ENCODE data around the gene DAB1. TPM values are rescaled to one million over a fixed set of nuclear protein-coding genes. Genes with fewer than 3 reads are reported as not detected.

Gene DAB1
- total RNA-seq, 6 donors from 2014 or later: 0.15 to 0.20 TPM; not detected in 4

DNA sequence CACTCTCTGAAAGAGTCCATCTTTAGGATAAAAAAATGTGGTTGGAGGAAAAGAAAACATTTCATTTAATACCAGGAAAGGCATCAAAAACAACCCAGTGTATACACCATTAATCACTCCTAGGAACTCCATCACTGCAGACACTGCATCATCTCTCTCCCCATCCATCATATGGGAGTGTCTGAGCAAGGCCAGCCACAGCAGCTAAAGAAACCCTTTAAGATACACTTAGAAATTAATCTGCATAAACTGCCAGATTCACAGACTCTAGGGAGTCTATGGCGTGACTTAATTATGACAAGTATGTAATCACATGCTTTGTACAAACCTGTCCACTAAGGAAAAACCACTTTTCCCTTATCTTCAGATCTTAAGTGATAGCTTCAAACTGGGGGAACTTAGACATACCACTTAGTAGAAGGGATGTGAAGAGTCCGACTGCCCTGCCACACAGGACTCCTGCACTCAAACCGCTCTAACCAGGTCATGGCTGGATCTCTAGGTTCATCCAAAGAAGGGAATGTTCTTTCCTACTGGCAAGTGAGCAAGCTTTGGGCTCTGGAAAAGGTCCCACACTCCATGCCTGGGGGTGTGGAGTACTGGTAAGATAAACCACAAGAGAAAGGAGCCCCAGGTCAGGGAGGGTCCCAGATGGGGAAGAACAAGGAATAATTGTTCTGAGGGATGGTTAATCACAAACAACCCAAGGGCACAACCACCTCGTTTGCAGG, 397.1 kb downstream of the DAB1 start:
- ATAC-seq (ENCODE audit: low FRiP score in 2 of 2): no peak
- H3K36me3 ChIP-seq: no peaks in the 10 kb centered on the region
- DNase-seq: no peak

DNA sequence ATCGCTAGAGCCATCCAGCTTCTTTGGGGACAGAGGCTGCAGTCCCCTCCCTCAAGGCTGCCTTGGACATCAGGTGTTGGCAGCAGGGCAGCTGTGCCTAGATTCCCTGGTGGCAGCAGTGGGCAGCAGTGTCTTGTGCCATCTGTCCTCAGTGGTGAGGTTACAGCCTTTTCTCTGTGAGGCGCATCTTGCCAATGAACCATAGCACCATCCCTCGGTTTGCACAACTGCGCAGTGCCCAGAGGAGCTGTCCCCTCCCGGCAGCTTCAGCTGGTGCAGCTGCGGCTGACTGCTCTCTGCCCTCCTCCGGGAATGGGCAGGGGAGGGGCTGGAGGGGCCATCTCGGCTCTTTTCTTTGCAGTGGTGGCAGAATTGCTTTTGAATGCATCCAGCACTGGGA, 399.0 kb downstream of the DAB1 start:
- DNase-seq (peak in 1 of 2 donors; percentile 6), ATAC-seq (ENCODE audit: low FRiP score in 2 of 2) (no peak)
- TF ChIP-seq EP300 (IDR thresholded peaks at IDR 0.05) (no peak), POLR2A (IDR thresholded peaks at IDR 0.05) (no peak), POLR2AphosphoS5 (IDR thresholded peaks at IDR 0.05) (no peak)
- TF ChIP-seq, protein P1, sequence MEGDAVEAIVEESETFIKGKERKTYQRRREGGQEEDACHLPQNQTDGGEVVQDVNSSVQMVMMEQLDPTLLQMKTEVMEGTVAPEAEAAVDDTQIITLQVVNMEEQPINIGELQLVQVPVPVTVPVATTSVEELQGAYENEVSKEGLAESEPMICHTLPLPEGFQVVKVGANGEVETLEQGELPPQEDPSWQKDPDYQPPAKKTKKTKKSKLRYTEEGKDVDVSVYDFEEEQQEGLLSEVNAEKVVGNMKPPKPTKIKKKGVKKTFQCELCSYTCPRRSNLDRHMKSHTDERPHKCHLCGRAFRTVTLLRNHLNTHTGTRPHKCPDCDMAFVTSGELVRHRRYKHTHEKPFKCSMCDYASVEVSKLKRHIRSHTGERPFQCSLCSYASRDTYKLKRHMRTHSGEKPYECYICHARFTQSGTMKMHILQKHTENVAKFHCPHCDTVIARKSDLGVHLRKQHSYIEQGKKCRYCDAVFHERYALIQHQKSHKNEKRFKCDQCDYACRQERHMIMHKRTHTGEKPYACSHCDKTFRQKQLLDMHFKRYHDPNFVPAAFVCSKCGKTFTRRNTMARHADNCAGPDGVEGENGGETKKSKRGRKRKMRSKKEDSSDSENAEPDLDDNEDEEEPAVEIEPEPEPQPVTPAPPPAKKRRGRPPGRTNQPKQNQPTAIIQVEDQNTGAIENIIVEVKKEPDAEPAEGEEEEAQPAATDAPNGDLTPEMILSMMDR (IDR thresholded peaks at IDR 0.05): no peak
- H3K27me3 ChIP-seq: no peaks in the 10 kb centered on the region
- 61 to 74% methylated on average over 8 of the region's 8 CpGs for whole genome bisulfite sequencing, 2 donors
- no peak overlapping the region for H3K4me3 ChIP-seq
- H3K9me3 ChIP-seq: peaks cover 0 to 4% (median 0%) of the 10 kb centered on the region in 4 donors
- H3K36me3 ChIP-seq: no peaks in the 10 kb centered on the region
- H3K27ac ChIP-seq: no peak overlapping the region
- H3K4me1 ChIP-seq: no peaks in the 10 kb centered on the region

More for the DNA sequence above, 397.1 kb downstream of the DAB1 start:
- H3K4me3 ChIP-seq: no peak overlapping the region
- no peaks in the 10 kb centered on the region for H3K4me1 ChIP-seq
- TF ChIP-seq, protein P1 (IDR thresholded peaks at IDR 0.05): no peak
- no peak for TF ChIP-seq POLR2A (IDR thresholded peaks at IDR 0.05)
- no peak for TF ChIP-seq POLR2AphosphoS5 (IDR thresholded peaks at IDR 0.05)
- TF ChIP-seq EP300 (IDR thresholded peaks at IDR 0.05): no peak
- peaks cover 0 to 4% (median 0%) of the 10 kb centered on the region in 4 donors for H3K9me3 ChIP-seq
- H3K27ac ChIP-seq: no peak overlapping the region
- no peaks in the 10 kb centered on the region for H3K27me3 ChIP-seq
- whole genome bisulfite sequencing, 2 donors: 36 to 51% methylated on average over 4 of the region's 4 CpGs

DNA sequence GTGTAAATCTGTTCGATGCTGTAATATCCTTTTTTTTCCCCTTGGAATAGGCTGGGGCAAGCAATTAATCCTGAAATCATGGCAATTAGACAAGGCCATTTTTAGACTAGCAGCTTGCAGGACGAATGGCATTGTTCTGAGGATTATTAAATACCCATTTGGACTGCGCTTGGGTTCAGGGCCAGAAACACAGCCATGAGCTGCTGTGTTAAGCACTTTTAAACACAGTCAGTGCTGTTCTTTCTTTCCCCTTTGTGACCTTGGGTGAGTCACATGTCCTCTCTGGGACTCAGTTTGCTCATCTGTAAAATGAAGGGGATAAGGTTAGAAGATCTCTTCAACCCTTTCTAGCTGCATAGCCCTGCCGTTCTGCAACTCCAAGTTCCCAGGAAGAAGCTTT, 399.4 kb downstream of the DAB1 start:
- peaks cover 0 to 4% (median 0%) of the 10 kb centered on the region in 4 donors for H3K9me3 ChIP-seq
- no peaks in the 10 kb centered on the region for H3K27me3 ChIP-seq
- no peak overlapping the region for H3K27ac ChIP-seq
- DNase-seq (no peak), ATAC-seq (ENCODE audit: low FRiP score in 2 of 2) (no peak)
- H3K4me3 ChIP-seq: no peak overlapping the region
- no peaks in the 10 kb centered on the region for H3K36me3 ChIP-seq
- no peaks in the 10 kb centered on the region for H3K4me1 ChIP-seq
- WGBS, 2 donors: 64 to 73% methylated on average over 4 of the region's 4 CpGs
- TF ChIP-seq POLR2A (IDR thresholded peaks at IDR 0.05): no peak

DNA sequence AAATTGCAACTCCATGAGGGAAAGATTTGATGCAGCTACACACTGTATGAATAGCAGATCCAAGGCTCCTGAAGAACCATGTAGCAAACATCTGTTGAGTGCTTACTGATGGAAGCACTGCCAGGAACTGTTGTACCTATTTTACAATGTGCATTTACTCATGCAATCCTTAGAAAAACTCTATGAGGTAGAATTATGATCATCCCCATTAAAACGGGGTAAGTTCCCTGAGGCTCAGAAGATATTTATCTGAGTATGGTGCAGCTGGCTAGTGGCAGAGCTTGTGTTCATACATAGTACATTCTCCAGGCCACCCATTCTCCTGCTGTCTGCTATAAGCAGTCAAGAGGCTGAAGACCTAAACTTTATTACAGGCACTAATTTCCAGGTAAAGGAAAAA, 403.6 kb downstream of the DAB1 start:
- no peak overlapping the region for H3K27ac ChIP-seq
- H3K36me3 ChIP-seq: no peaks in the 10 kb centered on the region
- no peaks in the 10 kb centered on the region for H3K9me3 ChIP-seq
- H3K4me3 ChIP-seq: no peak overlapping the region
- DNase-seq (no peak), ATAC-seq (ENCODE audit: low FRiP score in 2 of 2) (no peak)
- no peak for TF ChIP-seq POLR2A (IDR thresholded peaks at IDR 0.05)
- no peak for TF ChIP-seq EP300 (IDR thresholded peaks at IDR 0.05)
- TF ChIP-seq, protein P1 (IDR thresholded peaks at IDR 0.05): no peak
- no peak for TF ChIP-seq POLR2AphosphoS5 (IDR thresholded peaks at IDR 0.05)
- 79 to 88% methylated on average over 1 of the region's 1 CpG for WGBS, 2 donors
- no peaks in the 10 kb centered on the region for H3K27me3 ChIP-seq
- no peaks in the 10 kb centered on the region for H3K4me1 ChIP-seq

DNA sequence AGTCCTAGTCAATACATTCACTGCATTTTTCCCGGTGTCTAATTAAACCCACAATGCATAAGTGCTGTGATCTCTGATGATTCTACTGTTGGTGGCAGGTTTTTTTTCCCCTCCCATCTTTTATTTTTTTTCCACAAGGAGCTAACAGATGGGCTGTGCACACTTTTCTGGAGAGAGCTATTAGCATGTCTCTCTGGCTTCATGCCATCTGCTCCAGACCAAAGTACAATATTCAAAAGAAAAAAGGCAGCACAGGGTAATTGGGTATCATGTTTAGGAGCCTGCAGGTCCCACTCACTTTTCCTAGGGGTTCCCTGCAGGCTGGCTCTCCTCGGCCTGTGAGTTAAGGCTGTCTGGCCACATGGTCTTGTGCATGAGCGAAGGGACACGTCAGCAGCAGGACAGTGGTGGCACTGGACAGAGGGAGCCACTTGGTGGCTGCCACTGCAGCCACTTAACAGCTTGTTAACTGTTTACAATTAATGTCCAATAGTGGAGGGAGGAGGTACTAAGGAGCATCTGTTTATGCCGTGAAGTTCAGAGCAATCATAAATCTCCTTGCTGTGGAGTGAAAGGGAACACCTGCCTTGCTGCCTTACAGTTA, 404.5 kb downstream of the DAB1 start:
- H3K4me3 ChIP-seq: no peak overlapping the region
- WGBS, 2 donors: 67 to 88% methylated on average over 5 of the region's 5 CpGs
- TF ChIP-seq POLR2AphosphoS5 (IDR thresholded peaks at IDR 0.05) (no peak), POLR2A (IDR thresholded peaks at IDR 0.05) (no peak), EP300 (IDR thresholded peaks at IDR 0.05) (no peak)
- TF ChIP-seq, protein P1 (IDR thresholded peaks at IDR 0.05): no peak
- H3K36me3 ChIP-seq: no peaks in the 10 kb centered on the region
- no peak overlapping the region for H3K27ac ChIP-seq
- H3K4me1 ChIP-seq: no peaks in the 10 kb centered on the region
- DNase-seq: no peak
- no peaks in the 10 kb centered on the region for H3K27me3 ChIP-seq
- H3K9me3 ChIP-seq: no peaks in the 10 kb centered on the region
- no peak for ATAC-seq (ENCODE audit: low FRiP score in 2 of 2)

All from upper lobe of left lung (tissue), 6 donors.